Uterus (tissue), 2 donors: ENCODE measurements around the gene ADPRM.

Source experiments
- POLR2A ChIP-seq, 2 donors: fragments of 450-650 bp; IDR thresholded peaks; one replicate each; pipeline ENCODE4 v1.6.1; 2016; ENCODE audit warnings: antibody characterized with exemption in 2 of 2, mild to moderate bottlenecking in 1 of 2, moderate library complexity in 1 of 2
- TF ChIP-seq, protein P1 (sequence below), 4 experiments: fragments of 200-600 bp in 2 of 4; fragments of 450-650 bp in 2 of 4; sonication (generic) in 2 of 4; IDR thresholded peaks; one replicate each; pipeline ENCODE4 v1.5.1; 2016 to 2019; ENCODE audit warnings: antibody characterized with exemption in 4 of 4, mild to moderate bottlenecking in 2 of 4, moderate library complexity in 1 of 4

DNA sequence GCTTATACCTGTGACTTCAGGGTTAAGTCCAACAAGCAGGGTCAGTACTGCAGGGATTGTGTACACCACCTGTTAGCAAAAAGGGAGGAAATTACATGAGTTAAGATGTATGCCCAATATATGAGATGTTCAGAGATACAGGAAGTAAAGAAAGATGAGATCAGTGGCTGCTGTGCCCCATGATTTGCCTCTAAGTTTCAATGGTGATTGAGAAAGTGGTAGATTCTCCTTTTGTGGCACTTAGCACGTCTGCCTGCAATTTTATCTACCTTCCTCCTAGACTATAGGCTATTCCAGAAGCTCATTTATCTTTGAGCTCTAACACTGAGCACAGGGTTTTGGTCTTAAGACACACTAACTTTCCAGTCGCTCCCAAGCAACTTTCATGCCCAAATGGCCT is 28.8 kb downstream of the ADPRM start:
- TF ChIP-seq, protein P1, sequence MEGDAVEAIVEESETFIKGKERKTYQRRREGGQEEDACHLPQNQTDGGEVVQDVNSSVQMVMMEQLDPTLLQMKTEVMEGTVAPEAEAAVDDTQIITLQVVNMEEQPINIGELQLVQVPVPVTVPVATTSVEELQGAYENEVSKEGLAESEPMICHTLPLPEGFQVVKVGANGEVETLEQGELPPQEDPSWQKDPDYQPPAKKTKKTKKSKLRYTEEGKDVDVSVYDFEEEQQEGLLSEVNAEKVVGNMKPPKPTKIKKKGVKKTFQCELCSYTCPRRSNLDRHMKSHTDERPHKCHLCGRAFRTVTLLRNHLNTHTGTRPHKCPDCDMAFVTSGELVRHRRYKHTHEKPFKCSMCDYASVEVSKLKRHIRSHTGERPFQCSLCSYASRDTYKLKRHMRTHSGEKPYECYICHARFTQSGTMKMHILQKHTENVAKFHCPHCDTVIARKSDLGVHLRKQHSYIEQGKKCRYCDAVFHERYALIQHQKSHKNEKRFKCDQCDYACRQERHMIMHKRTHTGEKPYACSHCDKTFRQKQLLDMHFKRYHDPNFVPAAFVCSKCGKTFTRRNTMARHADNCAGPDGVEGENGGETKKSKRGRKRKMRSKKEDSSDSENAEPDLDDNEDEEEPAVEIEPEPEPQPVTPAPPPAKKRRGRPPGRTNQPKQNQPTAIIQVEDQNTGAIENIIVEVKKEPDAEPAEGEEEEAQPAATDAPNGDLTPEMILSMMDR (IDR thresholded peaks at IDR 0.05), result no peak
- no peak for TF ChIP-seq POLR2A (IDR thresholded peaks at IDR 0.05)
